Measurements from ENCODE around the gene PRPSAP2. TPM values are rescaled to one million over a fixed set of nuclear protein-coding genes. Genes with fewer than 3 reads are reported as not detected.

The PRPSAP2 gene
- total RNA-seq, 2 donors from 2014 or later, result 34.8 to 35.9 TPM

DNA sequence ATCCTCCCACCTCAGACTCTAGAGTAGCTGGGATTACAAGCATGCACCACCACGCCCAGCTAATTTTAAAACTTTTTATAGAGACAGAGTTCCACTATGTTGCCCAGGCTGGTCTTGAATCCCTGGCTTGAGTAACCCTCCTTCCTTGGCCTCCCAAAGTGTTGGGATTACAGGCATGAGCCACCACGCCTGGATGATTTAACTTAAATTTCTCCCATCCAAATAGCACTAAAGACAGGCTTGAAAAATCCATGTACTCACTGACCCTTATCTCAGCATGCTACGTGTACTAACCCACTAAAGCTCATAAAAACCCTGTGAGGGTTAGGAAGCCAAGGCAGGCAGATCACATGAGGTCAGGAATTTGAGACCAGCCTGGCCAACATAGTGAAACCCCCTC is 98.7 kb downstream of the PRPSAP2 start:
- TF ChIP-seq, protein P1, sequence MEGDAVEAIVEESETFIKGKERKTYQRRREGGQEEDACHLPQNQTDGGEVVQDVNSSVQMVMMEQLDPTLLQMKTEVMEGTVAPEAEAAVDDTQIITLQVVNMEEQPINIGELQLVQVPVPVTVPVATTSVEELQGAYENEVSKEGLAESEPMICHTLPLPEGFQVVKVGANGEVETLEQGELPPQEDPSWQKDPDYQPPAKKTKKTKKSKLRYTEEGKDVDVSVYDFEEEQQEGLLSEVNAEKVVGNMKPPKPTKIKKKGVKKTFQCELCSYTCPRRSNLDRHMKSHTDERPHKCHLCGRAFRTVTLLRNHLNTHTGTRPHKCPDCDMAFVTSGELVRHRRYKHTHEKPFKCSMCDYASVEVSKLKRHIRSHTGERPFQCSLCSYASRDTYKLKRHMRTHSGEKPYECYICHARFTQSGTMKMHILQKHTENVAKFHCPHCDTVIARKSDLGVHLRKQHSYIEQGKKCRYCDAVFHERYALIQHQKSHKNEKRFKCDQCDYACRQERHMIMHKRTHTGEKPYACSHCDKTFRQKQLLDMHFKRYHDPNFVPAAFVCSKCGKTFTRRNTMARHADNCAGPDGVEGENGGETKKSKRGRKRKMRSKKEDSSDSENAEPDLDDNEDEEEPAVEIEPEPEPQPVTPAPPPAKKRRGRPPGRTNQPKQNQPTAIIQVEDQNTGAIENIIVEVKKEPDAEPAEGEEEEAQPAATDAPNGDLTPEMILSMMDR (IDR thresholded peaks at IDR 0.05), result no peak
- Histone ChIP-seq H3K9me3 (no peaks in the 10 kb centered on the region), H3K27ac (no peak overlapping the region), H3K4me1 (no peaks in the 10 kb centered on the region), H3K9ac (ENCODE audit: low read depth in 2 of 2, low read length in 2 of 2) (no peak overlapping the region), H3K27me3 (no peaks in the 10 kb centered on the region), H3K36me3 (no peaks in the 10 kb centered on the region), H3K4me3 (no peak overlapping the region)
- DNase-seq, result no peak
- intact Hi-C loops (cut with DNase I), result loop anchor here (10.0 kb wide), 1 partner anchor 142 kb away; no protein-coding TSS in a partner anchor

DNA sequence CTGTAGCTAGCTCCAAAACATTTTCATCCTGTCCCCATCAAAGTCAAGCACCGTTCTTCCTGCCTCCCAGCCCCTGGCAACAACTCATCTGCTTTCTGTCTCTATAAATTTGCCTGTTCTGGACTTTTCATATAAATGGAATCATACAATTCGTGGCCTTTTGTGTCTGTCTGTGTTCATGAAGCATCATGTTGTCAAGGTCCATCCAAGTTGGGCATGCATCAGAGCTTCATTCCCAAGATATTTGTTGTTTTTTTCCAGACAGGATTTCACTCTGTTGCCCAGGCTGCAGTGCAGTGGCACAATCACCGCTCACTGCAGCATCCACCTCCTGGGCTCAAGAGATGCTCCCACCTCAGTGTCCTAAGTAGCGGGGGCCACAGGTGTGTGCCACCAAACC is 99.9 kb downstream of the PRPSAP2 start:
- TF ChIP-seq, protein P1 (IDR thresholded peaks at IDR 0.05), result no peak
- no peak overlapping the region for H3K27ac ChIP-seq
- H3K27me3 ChIP-seq, result no peaks in the 10 kb centered on the region
- no peak overlapping the region for H3K9ac ChIP-seq (ENCODE audit: low read depth in 2 of 2, low read length in 2 of 2)
- no peaks in the 10 kb centered on the region for H3K9me3 ChIP-seq
- DNase-seq, result no peak
- no peak overlapping the region for H3K4me3 ChIP-seq
- no peaks in the 10 kb centered on the region for H3K4me1 ChIP-seq
- H3K36me3 ChIP-seq, result no peaks in the 10 kb centered on the region
- intact Hi-C loops (cut with DNase I), result loop anchor here (10.0 kb wide), 1 partner anchor 143 kb away; no protein-coding TSS in a partner anchor

GRCh38 chr17:18958611-18959010 is 100.7 kb downstream of the PRPSAP2 start:
- Histone ChIP-seq H3K4me1 (no peaks in the 10 kb centered on the region), H3K4me3 (no peak overlapping the region), H3K27ac (no peak overlapping the region), H3K9ac (ENCODE audit: low read depth in 2 of 2, low read length in 2 of 2) (no peak overlapping the region), H3K36me3 (no peaks in the 10 kb centered on the region), H3K27me3 (no peaks in the 10 kb centered on the region), H3K9me3 (no peaks in the 10 kb centered on the region)
- intact Hi-C loops (cut with DNase I), result loop anchor here (10.0 kb wide), 1 partner anchor 144 kb away; no protein-coding TSS in a partner anchor
- TF ChIP-seq, protein P1 (IDR thresholded peaks at IDR 0.05), result no peak
- no peak for DNase-seq

GRCh38 chr17:18959071-18959844 is 101.3 kb downstream of the PRPSAP2 start:
- Histone ChIP-seq H3K4me3 (no peak overlapping the region), H3K4me1 (no peaks in the 10 kb centered on the region), H3K27me3 (no peaks in the 10 kb centered on the region), H3K36me3 (no peaks in the 10 kb centered on the region), H3K27ac (no peak overlapping the region), H3K9me3 (no peaks in the 10 kb centered on the region), H3K9ac (ENCODE audit: low read depth in 2 of 2, low read length in 2 of 2) (no peak overlapping the region)
- TF ChIP-seq, protein P1 (IDR thresholded peaks at IDR 0.05), result no peak
- no peak for DNase-seq
- intact Hi-C loops (cut with DNase I), result loop anchor here (10.0 kb wide), 1 partner anchor 144 kb away; no protein-coding TSS in a partner anchor

DNA sequence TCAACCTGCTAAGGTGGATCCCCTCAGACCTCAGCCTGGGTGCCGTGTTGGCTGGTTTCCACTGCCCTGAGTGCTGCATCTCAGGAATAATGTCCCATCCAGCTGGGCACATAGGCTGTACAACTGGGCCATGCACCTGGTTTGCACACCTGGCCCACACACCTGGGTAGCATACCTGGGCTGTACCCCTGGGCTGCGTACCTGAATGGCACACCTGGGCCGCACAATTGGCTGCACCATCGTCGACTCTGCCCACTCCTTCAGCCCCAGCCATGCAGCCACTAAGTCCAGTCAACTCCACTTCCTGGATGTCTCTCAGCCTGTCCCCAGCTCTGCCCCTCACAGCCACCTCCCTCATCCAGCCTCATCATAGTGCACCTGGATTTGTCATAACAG is 101.9 kb downstream of the PRPSAP2 start:
- TF ChIP-seq, protein P1 (IDR thresholded peaks at IDR 0.05), result no peak
- no peaks in the 10 kb centered on the region for H3K9me3 ChIP-seq
- no peak overlapping the region for H3K9ac ChIP-seq (ENCODE audit: low read depth in 2 of 2, low read length in 2 of 2)
- no peaks in the 10 kb centered on the region for H3K36me3 ChIP-seq
- intact Hi-C loops (cut with DNase I), result loop anchor here (10.0 kb wide), 2 partner anchors 65 to 145 kb away; no protein-coding TSS in a partner anchor
- no peak overlapping the region for H3K4me3 ChIP-seq
- no peak overlapping the region for H3K27ac ChIP-seq
- no peaks in the 10 kb centered on the region for H3K27me3 ChIP-seq
- no peak for DNase-seq
- no peaks in the 10 kb centered on the region for H3K4me1 ChIP-seq

All from colonic mucosa (tissue), 4 donors.